CD14-positive monocyte (primary cell): ENCODE results near the gene MMEL1. TPM values are rescaled to one million over a fixed set of nuclear protein-coding genes. Genes with fewer than 3 reads are reported as not detected.

Experiments
- DNase-seq, 3 donors: peaks; one replicate each; pipeline ENCODE4 v3.0.0-alpha.2; 2011 to 2022
- H2AFZ ChIP-seq: 2 replicates; pipeline ENCODE4 v1.6.0; 2012; ENCODE audit warnings: mild to moderate bottlenecking, low read depth, low read length, inconsistent platforms; ENCODE audit not compliant: insufficient read depth, poor library complexity, severe bottlenecking
- H3K27ac ChIP-seq, 2 donors: 1 replicate in 1 of 2; 2 replicates in 1 of 2; pipeline ENCODE4 v1.5.1; 2012 to 2013; ENCODE audit warnings: low read length in 2 of 2, control low read depth in 1 of 2, inconsistent platforms in 1 of 2, low read depth in 1 of 2, mild to moderate bottlenecking in 1 of 2
- H3K27me3 ChIP-seq, 2 donors: one replicate each; pipeline versions ENCODE4 v1.6.0 to v1.6.1; 2011 to 2013; ENCODE audit warnings: low read length in 2 of 2; ENCODE audit not compliant: control insufficient read depth in 2 of 2, insufficient read depth in 2 of 2
- H3K36me3 ChIP-seq, 2 donors: replicated peaks in 1 of 2; 1 replicate in 1 of 2; 2 replicates in 1 of 2; pipeline versions ENCODE4 v1.5.1 to v1.6.1; 2012 to 2013; ENCODE audit warnings: low read length in 2 of 2, control low read depth in 1 of 2, inconsistent platforms in 1 of 2, mild to moderate bottlenecking in 1 of 2; ENCODE audit not compliant: insufficient read depth in 2 of 2, control insufficient read depth in 1 of 2
- H3K4me1 ChIP-seq, 2 donors: 1 replicate in 1 of 2; 2 replicates in 1 of 2; pipeline versions ENCODE4 v1.5.1 to v1.6.1; 2012 to 2013; ENCODE audit warnings: low read length in 2 of 2, control low read depth in 1 of 2, inconsistent platforms in 1 of 2, mild to moderate bottlenecking in 1 of 2, moderate library complexity in 1 of 2; ENCODE audit not compliant: insufficient read depth in 2 of 2, control insufficient read depth in 1 of 2
- H3K4me2 ChIP-seq: replicated peaks from 2 replicates; pipeline ENCODE3; 2012; ENCODE audit warnings: low read length, moderate library complexity, mild to moderate bottlenecking; ENCODE audit not compliant: poor library complexity, severe bottlenecking; ENCODE audit errors: extremely low read depth
- H3K4me3 ChIP-seq, 3 experiments: fragments of 200-600 bp in 1 of 3; sonication (generic) in 1 of 3; replicated peaks in 1 of 3; 1 replicate in 2 of 3; 2 replicates in 1 of 3; pipeline ENCODE4 v1.5.1; 2011 to 2013; ENCODE audit warnings: low read length in 3 of 3, mild to moderate bottlenecking in 3 of 3, control low read depth in 2 of 3, low read depth in 2 of 3, inconsistent platforms in 1 of 3, moderate library complexity in 1 of 3
- H3K79me2 ChIP-seq: 2 replicates; pipeline ENCODE4 v1.6.0; 2012; ENCODE audit warnings: mild to moderate bottlenecking, control low read depth, inconsistent platforms, low read length, moderate library complexity; ENCODE audit not compliant: insufficient read depth
- H3K9ac ChIP-seq: 2 replicates; pipeline ENCODE4 v1.6.0; 2017; ENCODE audit warnings: low read length, mild to moderate bottlenecking; ENCODE audit not compliant: insufficient read depth, poor library complexity, severe bottlenecking
- H3K9me3 ChIP-seq, 2 donors: replicated peaks in 1 of 2; 1 replicate in 1 of 2; 2 replicates in 1 of 2; pipeline versions ENCODE4 v1.5.1 to v1.6.1; 2012 to 2013; ENCODE audit warnings: low read length in 2 of 2, control low read depth in 1 of 2; ENCODE audit not compliant: control insufficient read depth in 1 of 2, insufficient read depth in 1 of 2
- H4K20me1 ChIP-seq: 2 replicates; pipeline ENCODE4 v1.6.0; 2012; ENCODE audit warnings: mild to moderate bottlenecking, low read length, control low read depth, moderate library complexity; ENCODE audit not compliant: insufficient read depth
- H3K27ac Mint-ChIP-seq, 7 donors: one replicate each; pipeline ENCODE4 v1.8.0; 2020; ENCODE audit warnings: mild to moderate bottlenecking in 7 of 7, mixed read lengths in 7 of 7, moderate library complexity in 6 of 7, inconsistent platforms in 2 of 7
- H3K27me3 Mint-ChIP-seq, 3 donors: one replicate each; pipeline ENCODE4 v1.8.0; 2021 to 2022; ENCODE audit warnings: low read depth in 3 of 3, mild to moderate bottlenecking in 3 of 3, mixed read lengths in 3 of 3, moderate library complexity in 3 of 3, inconsistent platforms in 1 of 3
- H3K36me3 Mint-ChIP-seq, 2 donors: one replicate each; pipeline ENCODE4 v1.8.0; 2020; ENCODE audit warnings: mixed read lengths in 2 of 2, inconsistent platforms in 1 of 2, mild to moderate bottlenecking in 1 of 2
- H3K4me1 Mint-ChIP-seq: one replicate; pipeline ENCODE4 v1.8.0; 2020; ENCODE audit warnings: mild to moderate bottlenecking, mixed read lengths
- H3K4me3 Mint-ChIP-seq, 2 donors: one replicate each; pipeline ENCODE4 v1.8.0; 2020; ENCODE audit warnings: mild to moderate bottlenecking in 2 of 2, mixed read lengths in 2 of 2, moderate library complexity in 1 of 2
- H3K9me3 Mint-ChIP-seq, 7 donors: one replicate each; pipeline ENCODE4 v1.8.0; 2020 to 2022; ENCODE audit warnings: mixed read lengths in 7 of 7, mild to moderate bottlenecking in 6 of 7, moderate library complexity in 6 of 7, inconsistent platforms in 2 of 7
- CTCF ChIP-seq: fragments of 200-600 bp; IDR thresholded peaks from one replicate; pipeline ENCODE4 v1.8.0; 2022; ENCODE audit warnings: antibody characterized with exemption, mild to moderate bottlenecking
- WGBS: methylation state at CpG from one replicate; pipeline ENCODE4 v1.1.5; 2013; ENCODE audit warnings: missing lambda C conversion rate; ENCODE audit not compliant: insufficient coverage; 5-methylcytosine and 5-hydroxymethylcytosine counted together
- intact Hi-C, 2 donors: fragments of 100-400 bp; cut with micrococcal nuclease; formaldehyde crosslinking; loops; one replicate each; pipeline versions ENCODE4 v1.15.0 to v1.15.1; 2023
- polyA plus RNA-seq, 3 donors: library from polyadenylated mRNA; depleted of rRNA in 1 of 3; unstranded in 2 of 3; stranded (reverse) in 1 of 3; fragments of 300-500 nt in 2 of 3; fragments of >200 nt in 1 of 3; fragmentation: Illumina TruSeq in 2 of 3; gene quantifications; 1 replicate in 2 of 3; 2 replicates in 1 of 3; pipeline ENCODE4 v1.2.3, GENCODE V29; 2012 to 2021

The MMEL1 gene
- polyA plus RNA-seq, 3 donors, result 1.1 to 4.4 (median 1.9) TPM

- Mint-ChIP-seq H3K4me3 (no peak overlapping the region), H3K36me3 (no peaks in the 10 kb centered on the region), H3K4me1 (peaks cover 15% of the 10 kb centered on the region), H3K27ac (peak overlapping the region in 1 of 7 donors; percentile 32), H3K27me3 (peaks cover 11 to 54% (median 22%) of the 10 kb centered on the region in 3 donors), H3K9me3 (no peaks in the 10 kb centered on the region)
- peaks cover 11% of the 10 kb centered on the region for H4K20me1 ChIP-seq
- H3K4me3 ChIP-seq, result no peak overlapping the region
- no peak for DNase-seq
- no peak overlapping the region for H2AFZ ChIP-seq
- H3K79me2 ChIP-seq, result peaks cover 8% of the 10 kb centered on the region
- intact Hi-C loops, result loop anchor here in 1 of 2 donors (10.0 kb wide), 1 partner anchor 349 kb away; the partner anchor contains the start of gene FAAP20
- H3K9ac ChIP-seq, result no peak overlapping the region
- no peaks in the 10 kb centered on the region for H3K9me3 ChIP-seq
- peaks cover 3 to 27% of the 10 kb centered on the region in 2 donors for H3K27me3 ChIP-seq
- no peaks in the 10 kb centered on the region for H3K36me3 ChIP-seq
- H3K4me1 ChIP-seq, result peaks cover 26 to 37% of the 10 kb centered on the region in 2 donors
- H3K27ac ChIP-seq, result no peak overlapping the region
- no peak for TF ChIP-seq CTCF
- 82% methylated on average over 26 of the region's 26 CpGs for WGBS
- no peak overlapping the region for H3K4me2 ChIP-seq
Observed at GRCh38 chr1:2544093-2544874, 88.5 kb downstream of the MMEL1 start.

GRCh38 chr1:2543543-2544092 is 89.2 kb downstream of the MMEL1 start:
- Histone ChIP-seq H3K27me3 (peaks cover 3 to 27% of the 10 kb centered on the region in 2 donors), H3K4me3 (no peak overlapping the region), H2AFZ (no peak overlapping the region), H3K4me2 (no peak overlapping the region), H3K27ac (no peak overlapping the region), H4K20me1 (peaks cover 11% of the 10 kb centered on the region), H3K79me2 (peaks cover 8% of the 10 kb centered on the region), H3K36me3 (no peaks in the 10 kb centered on the region), H3K9me3 (no peaks in the 10 kb centered on the region), H3K4me1 (peaks cover 21 to 31% of the 10 kb centered on the region in 2 donors), H3K9ac (no peak overlapping the region)
- no peak overlapping the region for H3K27ac Mint-ChIP-seq
- peaks cover 12 to 60% (median 22%) of the 10 kb centered on the region in 3 donors for H3K27me3 Mint-ChIP-seq
- WGBS, result 39% methylated on average over 22 of the region's 26 CpGs
- peaks cover 9% of the 10 kb centered on the region for H3K4me1 Mint-ChIP-seq
- H3K36me3 Mint-ChIP-seq, result no peaks in the 10 kb centered on the region
- no peaks in the 10 kb centered on the region for H3K9me3 Mint-ChIP-seq
- intact Hi-C loops, result loop anchor here in 1 of 2 donors (10.0 kb wide), 1 partner anchor 349 kb away; the partner anchor contains the start of gene FAAP20
- H3K4me3 Mint-ChIP-seq, result no peak overlapping the region
- TF ChIP-seq CTCF, result no peak
- no peak for DNase-seq
